GM18907 (cell line): Measurements from ENCODE around the gene POLN.

Source experiments
- ATAC-seq: cut with Tn5 transposase; IDR thresholded peaks from one replicate; pipeline ENCODE4 v1.9.1; 2021; ENCODE audit warnings: mild to moderate bottlenecking, moderate library complexity; ENCODE audit not compliant: unreplicated experiment

Gene POLN

GRCh38 chr4:2126309-2127043, 115.4 kb downstream of the POLN start:
- no peak for ATAC-seq

GRCh38 chr4:2125831-2126230, 116.1 kb downstream of the POLN start:
- ATAC-seq = no peak

- no peak for ATAC-seq
Measured at GRCh38 chr4:2125023-2125422, 116.9 kb downstream of the POLN start.

- ATAC-seq = no peak
Measured at GRCh38 chr4:2116687-2117400, 125.1 kb downstream of the POLN start.

DNA sequence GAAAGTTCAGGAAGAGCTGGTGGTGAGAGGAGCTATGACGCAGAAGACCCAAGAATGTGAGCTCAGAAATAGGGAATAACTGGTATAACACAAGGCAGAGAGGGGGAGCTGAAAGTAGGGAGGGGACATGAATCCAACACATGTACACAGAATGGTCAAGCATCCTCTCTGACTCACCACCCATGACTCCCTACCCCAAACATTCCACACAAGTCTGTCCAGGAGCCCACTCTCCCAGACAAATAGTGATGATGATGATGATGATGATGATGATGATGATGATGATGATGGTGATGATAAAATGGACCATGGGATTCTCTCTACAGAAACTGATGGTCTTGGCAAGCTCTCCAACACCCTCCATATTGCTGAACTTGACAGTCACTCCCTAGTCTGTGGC, 136.4 kb downstream of the POLN start:
- ATAC-seq = no peak

DNA sequence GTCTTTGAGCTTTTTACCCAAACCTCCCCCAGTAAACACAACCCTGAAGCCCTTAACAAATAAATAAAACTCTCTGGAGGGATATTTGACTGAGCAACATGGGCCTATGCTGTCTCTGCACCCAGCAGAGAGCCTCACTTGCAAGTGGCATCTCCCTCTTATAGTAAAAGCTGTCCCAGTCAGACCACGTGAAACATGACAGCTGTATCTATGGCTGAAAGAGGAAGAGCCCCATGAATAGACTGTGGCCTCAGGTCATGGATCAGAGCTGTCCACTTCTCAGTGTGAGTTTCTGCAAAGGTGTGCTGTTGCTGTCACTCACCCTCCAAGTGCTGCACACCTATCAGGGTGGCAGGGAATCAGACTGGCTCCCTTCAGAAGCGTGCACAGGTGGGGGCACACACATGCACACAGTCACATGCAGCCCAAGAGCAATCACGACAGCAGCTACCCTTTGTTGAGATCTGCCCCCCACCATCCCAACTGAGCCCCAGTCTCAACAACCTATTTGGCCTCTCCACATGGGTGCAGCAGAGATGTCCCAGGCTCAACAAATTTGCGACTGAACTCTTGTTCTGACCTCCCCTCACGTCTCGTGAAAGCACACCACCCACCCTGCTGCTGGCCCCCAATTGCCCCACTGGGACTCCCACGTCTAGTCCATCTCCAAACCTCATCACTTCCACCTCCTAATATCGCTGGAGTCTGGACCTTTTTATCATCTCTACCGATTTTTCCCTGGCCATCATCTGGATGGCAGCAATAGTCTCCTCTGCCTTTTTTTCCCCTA, 137.2 kb downstream of the POLN start:
- no peak for ATAC-seq

DNA sequence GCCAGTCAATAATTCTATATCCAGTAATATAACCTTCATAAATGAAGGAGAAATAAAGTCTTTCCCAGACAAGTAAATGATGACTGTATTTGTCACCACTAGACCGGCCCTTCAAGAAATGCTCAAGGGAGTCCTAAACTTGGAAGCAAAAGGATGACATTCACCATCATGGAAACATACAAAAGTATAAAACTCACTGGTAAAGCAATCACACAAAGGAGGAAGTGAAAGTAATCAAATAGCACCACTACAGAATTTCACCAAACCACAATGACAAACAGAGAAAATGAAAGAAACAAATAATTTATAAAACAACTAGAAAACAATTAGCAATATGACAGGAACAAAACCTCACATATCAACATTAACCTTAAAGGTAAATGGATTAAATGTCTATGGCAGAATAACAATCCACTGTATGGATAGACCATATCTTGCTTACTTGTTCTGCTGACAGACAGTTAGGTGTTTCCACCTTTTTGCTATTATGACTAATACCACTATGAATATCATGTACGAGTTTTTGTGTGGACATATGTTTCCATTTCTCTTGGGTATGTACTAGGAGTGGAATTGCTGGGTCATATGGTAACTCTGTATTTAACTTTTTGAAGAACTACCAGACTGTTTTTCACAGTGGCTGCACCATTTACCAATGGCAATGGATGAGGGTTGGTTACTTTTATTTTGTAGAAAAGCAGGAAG, 137.9 kb downstream of the POLN start:
- ATAC-seq = no peak

DNA sequence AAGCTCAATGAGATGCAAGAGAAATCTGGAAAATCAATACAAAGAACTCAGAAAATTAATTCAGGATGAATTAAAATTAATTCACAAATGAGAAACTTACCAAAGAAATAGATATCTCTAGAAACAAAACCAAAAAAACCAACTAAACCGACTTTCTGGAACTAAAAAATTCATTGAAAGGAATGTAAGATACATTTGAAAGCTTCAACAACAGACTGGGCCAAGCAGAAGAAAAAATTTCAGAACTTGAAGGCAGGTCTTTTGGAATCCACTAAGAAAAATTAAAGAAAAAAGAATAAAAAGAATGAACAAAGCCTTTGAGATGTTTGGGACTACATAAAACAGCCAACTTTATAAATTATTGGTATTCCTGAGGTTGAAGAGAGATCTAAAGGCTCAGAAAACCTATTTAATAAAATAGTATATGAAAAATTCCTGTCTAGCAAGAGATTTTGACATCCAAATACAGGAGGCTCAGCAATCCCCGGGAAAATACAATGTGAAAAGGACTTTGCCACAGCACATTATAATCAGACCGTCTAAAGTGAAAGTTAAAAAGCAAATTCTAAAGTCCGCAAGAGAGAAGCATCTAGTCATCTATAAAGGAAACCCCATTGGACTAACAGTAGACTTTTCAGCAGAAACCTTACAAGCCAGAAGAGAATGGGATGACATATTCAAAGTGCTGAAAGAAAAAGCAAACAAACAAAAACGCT, 138.6 kb downstream of the POLN start:
- no peak for ATAC-seq

- no peak for ATAC-seq
Measured at GRCh38 chr4:2102045-2102883, 139.7 kb downstream of the POLN start.

- ATAC-seq = no peak
Measured at GRCh38 chr4:2101346-2102044, 140.4 kb downstream of the POLN start.

DNA sequence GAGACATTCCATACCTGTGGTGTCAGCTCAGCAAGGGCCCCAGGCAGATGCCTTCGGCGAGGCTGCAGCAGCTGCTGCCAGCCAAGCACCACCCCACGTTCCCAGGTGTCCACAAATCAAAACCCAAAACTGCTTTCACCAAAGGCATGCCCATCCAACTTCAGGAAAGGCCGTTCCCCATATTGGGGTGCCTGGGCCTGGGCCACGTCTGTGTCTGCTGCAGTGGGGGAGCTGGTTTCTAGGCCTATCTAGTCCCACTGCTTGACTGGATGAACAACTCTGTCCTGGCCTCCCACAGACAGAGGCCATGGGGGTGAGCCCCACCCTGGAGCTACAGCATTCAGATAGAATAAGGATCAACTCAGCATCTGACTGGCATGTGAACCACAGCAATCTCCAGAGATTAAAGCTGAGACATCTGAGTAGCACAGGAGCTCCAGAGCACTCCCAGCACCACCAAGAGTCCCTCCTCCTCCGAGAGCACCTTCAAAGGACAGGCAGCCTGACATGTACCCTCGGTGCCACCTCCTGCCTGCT, 145.8 kb downstream of the POLN start:
- ATAC-seq = no peak

GRCh38 chr4:2095236-2096072, 146.5 kb downstream of the POLN start:
- ATAC-seq = no peak

- no peak for ATAC-seq
Measured at GRCh38 chr4:2094545-2094944, 147.4 kb downstream of the POLN start.

DNA sequence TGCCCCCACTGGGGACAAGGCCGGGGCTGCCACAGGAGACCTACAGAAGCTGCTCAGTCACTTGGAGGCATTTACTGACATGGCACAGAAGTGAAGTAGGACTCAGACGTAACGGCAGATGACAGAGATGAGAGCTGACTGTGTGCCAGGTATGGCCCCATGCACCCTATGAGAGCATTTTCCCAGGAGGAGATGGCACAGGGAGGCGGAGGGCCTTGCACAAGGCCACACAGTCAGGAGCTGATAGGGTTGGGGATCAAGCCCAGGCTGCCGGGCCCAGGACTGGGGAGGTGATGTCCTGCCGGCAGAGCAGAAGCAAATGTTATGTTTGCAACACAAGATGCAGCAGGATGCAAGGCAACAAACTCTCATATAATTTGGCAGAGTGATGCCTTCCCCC, 148.7 kb downstream of the POLN start:
- no peak for ATAC-seq

- ATAC-seq = no peak
Measured at GRCh38 chr4:2092669-2093053, 149.3 kb downstream of the POLN start.

DNA sequence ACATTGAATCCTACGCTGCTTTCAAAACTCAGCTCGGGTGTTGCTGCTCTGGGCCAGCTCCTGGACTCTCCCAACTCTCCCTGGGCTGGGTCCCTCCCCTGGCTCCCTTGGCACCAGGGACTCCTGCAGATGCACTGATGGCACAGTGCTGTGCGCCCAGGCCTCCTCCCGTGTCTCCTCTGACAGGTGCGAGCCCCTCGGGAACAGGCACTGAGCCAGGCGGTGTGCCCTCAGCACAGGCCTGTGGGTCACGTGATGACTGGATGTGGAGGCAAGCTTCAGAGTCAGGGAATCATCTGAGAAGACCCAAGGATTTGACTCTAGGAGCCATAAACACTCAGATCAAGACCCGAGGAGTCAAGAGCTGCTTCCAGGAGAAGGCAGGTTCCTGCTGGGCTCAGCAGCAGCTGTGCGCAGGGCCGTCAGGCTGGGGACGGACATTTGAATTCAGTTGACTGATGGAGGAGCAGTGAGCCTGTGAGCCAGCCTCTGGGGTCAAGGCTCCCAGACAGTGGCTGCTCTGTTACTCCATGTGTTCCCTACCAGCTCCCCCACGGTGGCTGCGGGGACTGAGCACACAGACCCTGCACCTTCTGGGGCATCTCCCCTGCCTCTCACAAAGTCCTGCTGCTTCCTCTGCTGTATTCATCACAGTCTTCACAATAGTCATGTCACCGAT, 149.8 kb downstream of the POLN start:
- ATAC-seq = no peak

- no peak for ATAC-seq
Measured at GRCh38 chr4:2090642-2091041, 151.3 kb downstream of the POLN start.
